PC-9 (cell line): ENCODE results near the gene MCM5. TPM values are rescaled to one million over a fixed set of nuclear protein-coding genes. Genes with fewer than 3 reads are reported as not detected.

Experiments
- BruUV-seq: library from RNA; stranded (reverse); fragments of 400-500 nt; replicated peaks from 2 replicates; lab custom pipeline; 2021; lab: Mats Ljungman, UMichigan
- CTCF ChIA-PET: fragments of 300-600 bp; sonication (Branson Sonifier 250); formaldehyde crosslinking; loops from one replicate; lab custom pipeline; 2022; ENCODE audit warnings: antibody characterized with exemption; lab: Charles Lee
- POLR2A ChIA-PET: fragments of 300-600 bp; sonication (Branson Sonifier 250); formaldehyde crosslinking; loops from one replicate; lab custom pipeline; 2022; ENCODE audit warnings: antibody characterized with exemption; ENCODE audit not compliant: unreplicated experiment; lab: Charles Lee
- DNase-seq, 2 experiments: peaks; one replicate each; pipeline versions ENCODE4 v3.0.0 to v3.0.0-alpha.2; 2015 to 2022; ENCODE audit warnings: mixed read lengths in 1 of 2
- H2AFZ ChIP-seq: fragments of 200-600 bp; sonication (generic); 2 replicates; pipeline ENCODE4 v1.8.1; 2017; ENCODE audit warnings: antibody characterized with exemption
- H3F3A ChIP-seq: fragments of 200-600 bp; sonication (generic); 2 replicates; pipeline ENCODE4 v1.8.1; 2017; ENCODE audit warnings: antibody characterized with exemption, mild to moderate bottlenecking, low read depth; ENCODE audit not compliant: insufficient read depth
- H3K27ac ChIP-seq: fragments of 200-600 bp; sonication (generic); 2 replicates; pipeline ENCODE4 v1.6.1; 2016; ENCODE audit warnings: mixed run types
- H3K27me3 ChIP-seq: fragments of 200-600 bp; sonication (generic); 2 replicates; pipeline ENCODE4 v1.6.1; 2016; ENCODE audit warnings: low read depth, mixed run types; ENCODE audit not compliant: insufficient read depth
- H3K36me3 ChIP-seq: fragments of 200-600 bp; sonication (generic); 2 replicates; pipeline ENCODE4 v1.6.1; 2016; ENCODE audit warnings: low read depth, mixed run types
- H3K4me1 ChIP-seq: fragments of 200-600 bp; sonication (generic); replicated peaks from 2 replicates; pipeline ENCODE4 v1.6.1; 2016; ENCODE audit warnings: mixed run types; ENCODE audit not compliant: insufficient read depth
- H3K4me2 ChIP-seq: fragments of 200-600 bp; sonication (generic); 2 replicates; pipeline ENCODE4 v1.6.1; 2017; ENCODE audit warnings: mixed run types
- H3K4me3 ChIP-seq: fragments of 200-600 bp; sonication (generic); 2 replicates; pipeline ENCODE4 v1.6.1; 2016; ENCODE audit warnings: mixed run types
- H3K79me2 ChIP-seq: fragments of 200-600 bp; sonication (generic); 2 replicates; pipeline ENCODE4 v1.6.1; 2017; ENCODE audit warnings: low read depth, mixed run types
- H3K9me2 ChIP-seq: fragments of 200-600 bp; sonication (generic); 2 replicates; pipeline ENCODE4 v1.8.1; 2017; ENCODE audit warnings: mild to moderate bottlenecking; ENCODE audit not compliant: insufficient read depth
- H3K9me3 ChIP-seq: fragments of 200-600 bp; sonication (generic); 2 replicates; pipeline ENCODE4 v1.8.1; 2016; ENCODE audit warnings: low read depth; ENCODE audit not compliant: insufficient read depth
- H4K20me1 ChIP-seq: fragments of 200-600 bp; sonication (generic); 2 replicates; pipeline ENCODE4 v1.8.1; 2017; ENCODE audit not compliant: insufficient read depth
- EZH2 ChIP-seq: fragments of 200-600 bp; sonication (generic); IDR thresholded peaks from 2 replicates; pipeline ENCODE4 v1.8.0; 2017; ENCODE audit warnings: antibody characterized with exemption, low read depth
- intact Hi-C: fragments of 100-400 bp; cut with micrococcal nuclease; formaldehyde crosslinking; loops from one replicate; pipeline ENCODE4 v1.10.0; 2022; ENCODE audit not compliant: unreplicated experiment
- total RNA-seq: library from RNA; stranded (reverse); gene quantifications from 2 replicates; pipeline ENCODE4 v1.2.3, GENCODE V29; 2021
- TF ChIP-seq, protein P1 (sequence below): fragments of 200-600 bp; sonication (generic); conservative IDR thresholded peaks from 2 replicates; pipeline ENCODE4 v1.6.1; 2017; ENCODE audit warnings: mixed run types, antibody characterized with exemption, mild to moderate bottlenecking, moderate library complexity

The MCM5 gene
- total RNA-seq, 1 experiment from 2014 or later = 115 TPM

GRCh38 chr22:35443338-35443737, 43.4 kb downstream of the MCM5 start:
- Histone ChIP-seq H3K79me2 (no peaks in the 10 kb centered on the region), H3K27ac (no peak overlapping the region), H3K9me3 (no peaks in the 10 kb centered on the region), H3K4me1 (no peaks in the 10 kb centered on the region), H3K9me2 (no peaks in the 10 kb centered on the region), H3K27me3 (no peaks in the 10 kb centered on the region), H3K36me3 (no peaks in the 10 kb centered on the region), H2AFZ (no peak overlapping the region), H3K4me2 (no peak overlapping the region), H3F3A (0 out of 2 replicates have a peak, but pooled peaks cover 3% of the 10 kb centered on the region), H4K20me1 (no peaks in the 10 kb centered on the region), H3K4me3 (no peak overlapping the region)
- no peak for TF ChIP-seq EZH2
- TF ChIP-seq, protein P1, sequence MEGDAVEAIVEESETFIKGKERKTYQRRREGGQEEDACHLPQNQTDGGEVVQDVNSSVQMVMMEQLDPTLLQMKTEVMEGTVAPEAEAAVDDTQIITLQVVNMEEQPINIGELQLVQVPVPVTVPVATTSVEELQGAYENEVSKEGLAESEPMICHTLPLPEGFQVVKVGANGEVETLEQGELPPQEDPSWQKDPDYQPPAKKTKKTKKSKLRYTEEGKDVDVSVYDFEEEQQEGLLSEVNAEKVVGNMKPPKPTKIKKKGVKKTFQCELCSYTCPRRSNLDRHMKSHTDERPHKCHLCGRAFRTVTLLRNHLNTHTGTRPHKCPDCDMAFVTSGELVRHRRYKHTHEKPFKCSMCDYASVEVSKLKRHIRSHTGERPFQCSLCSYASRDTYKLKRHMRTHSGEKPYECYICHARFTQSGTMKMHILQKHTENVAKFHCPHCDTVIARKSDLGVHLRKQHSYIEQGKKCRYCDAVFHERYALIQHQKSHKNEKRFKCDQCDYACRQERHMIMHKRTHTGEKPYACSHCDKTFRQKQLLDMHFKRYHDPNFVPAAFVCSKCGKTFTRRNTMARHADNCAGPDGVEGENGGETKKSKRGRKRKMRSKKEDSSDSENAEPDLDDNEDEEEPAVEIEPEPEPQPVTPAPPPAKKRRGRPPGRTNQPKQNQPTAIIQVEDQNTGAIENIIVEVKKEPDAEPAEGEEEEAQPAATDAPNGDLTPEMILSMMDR = no peak
- no TSS peak for BruUV-seq
- ChIA-PET POLR2A (no interaction called here), CTCF (no interaction called here)
- DNase-seq = no peak
- intact Hi-C loops = no loop called here

GRCh38 chr22:35443790-35444684, 44.1 kb downstream of the MCM5 start:
- no peak overlapping the region for H2AFZ ChIP-seq
- intact Hi-C loops = no loop called here

GRCh38 chr22:35444685-35445399, 44.9 kb downstream of the MCM5 start:
- no peak for TF ChIP-seq EZH2
- TF ChIP-seq, protein P1 = no peak
- Histone ChIP-seq H3K4me1 (no peaks in the 10 kb centered on the region), H3K79me2 (no peaks in the 10 kb centered on the region), H3K9me2 (no peaks in the 10 kb centered on the region), H3K27me3 (no peaks in the 10 kb centered on the region), H2AFZ (no peak overlapping the region), H3K9me3 (no peaks in the 10 kb centered on the region), H3F3A (no peaks in the 10 kb centered on the region), H3K36me3 (no peaks in the 10 kb centered on the region), H3K4me3 (no peak overlapping the region), H3K4me2 (no peak overlapping the region), H4K20me1 (no peaks in the 10 kb centered on the region), H3K27ac (no peak overlapping the region)
- no TSS peak for BruUV-seq
- CTCF ChIA-PET = no interaction called here
- intact Hi-C loops = no loop called here
- POLR2A ChIA-PET = no interaction called here
- DNase-seq = no peak

More at GRCh38 chr22:35443790-35444684, 44.1 kb downstream of the MCM5 start:
- Histone ChIP-seq H3F3A (0 out of 2 replicates have a peak, but pooled peaks cover 3% of the 10 kb centered on the region), H3K79me2 (no peaks in the 10 kb centered on the region), H3K4me3 (no peak overlapping the region), H4K20me1 (no peaks in the 10 kb centered on the region), H3K27me3 (no peaks in the 10 kb centered on the region), H3K9me3 (no peaks in the 10 kb centered on the region), H3K27ac (no peak overlapping the region), H3K4me1 (no peaks in the 10 kb centered on the region), H3K9me2 (no peaks in the 10 kb centered on the region), H3K36me3 (no peaks in the 10 kb centered on the region), H3K4me2 (no peak overlapping the region)
- POLR2A ChIA-PET = no interaction called here
- CTCF ChIA-PET = no interaction called here
- TF ChIP-seq EZH2 = no peak
- TF ChIP-seq, protein P1 = no peak
- no peak for DNase-seq
- no TSS peak for BruUV-seq
